Mammary epithelial cell (primary cell): ENCODE data around the gene C18orf63.

Source experiments
- CTCF ChIP-seq, 2 donors: IDR thresholded peaks in 1 of 2; conservative IDR thresholded peaks in 1 of 2; 2 replicates each; pipeline ENCODE4 v1.5.1; 2011 to 2012; ENCODE audit warnings: inconsistent platforms in 2 of 2, low read length in 2 of 2, mild to moderate bottlenecking in 2 of 2, control low read depth in 1 of 2, low read depth in 1 of 2; ENCODE audit not compliant: insufficient read depth in 1 of 2; ENCODE audit errors: extremely low read depth in 1 of 2
- EZH2 ChIP-seq: IDR thresholded peaks from 2 replicates; pipeline ENCODE4 v1.6.1; 2012; ENCODE audit warnings: low read length, inconsistent platforms, borderline replicate concordance

- TF ChIP-seq EZH2 (no peak), CTCF (conservative IDR thresholded peaks at IDR 0.05 in 1 of 2, IDR thresholded peaks at IDR 0.05 in 1 of 2; ENCODE audit: extremely low read depth in 1 of 2, insufficient read depth in 1 of 2, low read depth in 1 of 2, low read length in 2 of 2) (no peak)
Observed at GRCh38 chr18:74288041-74288440, 27.6 kb upstream of the C18orf63 start.
